Activated naive CD4-positive, alpha-beta T cell treated with anti-CD3 and anti-CD28 coated beads, Interleukin-2, amount 50 U/mL, for 24 hours (primary cell): Measurements from ENCODE around the gene SREBF2.
A peak's percentile ranks its signal among the peaks of the same experiment; 100 is the strongest.

ENCODE experiments used
- H3K27ac Mint-ChIP-seq: one replicate; pipeline ENCODE4 v1.8.0; 2021; ENCODE audit warnings: mild to moderate bottlenecking, mixed read lengths
- H3K27me3 Mint-ChIP-seq: one replicate; pipeline ENCODE4 v1.8.0; 2021; ENCODE audit warnings: mixed read lengths
- H3K36me3 Mint-ChIP-seq: one replicate; pipeline ENCODE4 v1.8.0; 2021; ENCODE audit warnings: mixed read lengths
- H3K4me1 Mint-ChIP-seq: one replicate; pipeline ENCODE4 v1.8.0; 2021; ENCODE audit warnings: mixed read lengths
- H3K4me3 Mint-ChIP-seq: one replicate; pipeline ENCODE4 v1.8.0; 2021; ENCODE audit warnings: mild to moderate bottlenecking, mixed read lengths
- H3K9me3 Mint-ChIP-seq: one replicate; pipeline ENCODE4 v1.8.0; 2021; ENCODE audit warnings: mixed read lengths

SREBF2 gene

DNA sequence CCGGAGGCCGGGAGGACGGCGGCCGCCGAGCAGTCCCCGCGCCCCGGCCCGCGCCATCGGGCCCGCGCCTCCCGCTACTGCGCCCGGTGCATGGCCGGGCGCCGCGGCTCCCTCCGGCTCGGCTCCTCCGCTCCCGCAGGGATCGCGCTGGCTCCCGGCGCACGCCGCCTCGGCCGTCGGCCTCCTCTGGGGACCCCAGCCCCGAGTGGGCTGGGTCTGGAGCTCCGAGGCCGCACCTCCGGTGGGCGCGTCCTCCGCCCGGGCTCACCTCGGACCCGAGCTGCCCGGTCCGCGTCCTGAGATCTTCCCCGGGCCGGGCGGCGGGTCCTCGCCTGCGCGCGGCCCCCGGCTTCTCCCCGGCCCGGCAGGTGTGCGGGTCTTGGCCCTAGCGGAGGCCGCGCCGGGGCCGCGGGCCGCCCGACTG is 81.7 kb downstream of the SREBF2 start:
- Mint-ChIP-seq H3K36me3 (no peaks in the 10 kb centered on the region), H3K9me3 (no peaks in the 10 kb centered on the region), H3K27ac (no peak overlapping the region), H3K27me3 (peaks cover 24% of the 10 kb centered on the region), H3K4me1 (peaks cover 27% of the 10 kb centered on the region), H3K4me3 (no peak overlapping the region)

DNA sequence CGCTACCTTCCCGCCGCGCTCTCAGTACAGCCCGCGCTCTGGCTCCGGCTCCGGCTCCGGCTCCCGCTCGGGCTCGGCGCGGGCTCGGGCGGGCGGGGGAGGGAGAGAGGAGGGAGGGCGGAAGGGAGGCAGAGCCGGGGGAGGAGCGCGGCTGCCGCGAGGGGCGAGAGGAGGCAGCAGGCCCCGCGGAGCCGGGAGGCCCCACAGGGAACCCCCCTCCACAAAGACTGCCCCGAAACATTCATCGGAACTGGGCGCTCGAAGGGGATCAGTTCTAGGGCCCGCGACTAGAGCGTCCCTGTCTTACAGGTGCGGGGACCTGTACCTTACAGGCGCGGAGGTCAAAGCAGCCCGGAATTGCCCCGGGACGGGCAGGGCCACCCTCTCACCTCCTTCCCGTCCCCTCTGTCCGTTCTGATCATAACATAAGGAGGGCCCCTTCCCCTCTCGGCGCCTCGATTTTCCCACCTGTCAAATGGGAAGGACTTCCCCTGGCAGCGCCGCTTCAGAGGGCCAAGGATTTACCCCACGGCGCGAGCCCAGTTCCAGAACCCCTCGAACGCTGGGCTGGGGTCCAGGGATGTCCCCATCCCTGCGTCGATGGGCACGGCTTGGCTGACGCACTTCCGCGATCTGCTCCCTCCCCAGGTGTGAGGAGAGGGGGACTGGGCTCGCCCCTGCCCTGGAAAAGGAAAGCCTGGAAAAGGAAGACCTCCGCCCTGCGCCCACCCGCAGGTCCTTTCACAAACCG is 82.3 kb downstream of the SREBF2 start, which contains the start of gene SHISA8:
SHISA8 (minus strand) TSS at position 40 of the 751 bp plus-strand sequence. CDS start 407 bp downstream, outside the sequence.
- H3K4me1 Mint-ChIP-seq: peaks cover 27% of the 10 kb centered on the region
- peaks cover 24% of the 10 kb centered on the region for H3K27me3 Mint-ChIP-seq

DNA sequence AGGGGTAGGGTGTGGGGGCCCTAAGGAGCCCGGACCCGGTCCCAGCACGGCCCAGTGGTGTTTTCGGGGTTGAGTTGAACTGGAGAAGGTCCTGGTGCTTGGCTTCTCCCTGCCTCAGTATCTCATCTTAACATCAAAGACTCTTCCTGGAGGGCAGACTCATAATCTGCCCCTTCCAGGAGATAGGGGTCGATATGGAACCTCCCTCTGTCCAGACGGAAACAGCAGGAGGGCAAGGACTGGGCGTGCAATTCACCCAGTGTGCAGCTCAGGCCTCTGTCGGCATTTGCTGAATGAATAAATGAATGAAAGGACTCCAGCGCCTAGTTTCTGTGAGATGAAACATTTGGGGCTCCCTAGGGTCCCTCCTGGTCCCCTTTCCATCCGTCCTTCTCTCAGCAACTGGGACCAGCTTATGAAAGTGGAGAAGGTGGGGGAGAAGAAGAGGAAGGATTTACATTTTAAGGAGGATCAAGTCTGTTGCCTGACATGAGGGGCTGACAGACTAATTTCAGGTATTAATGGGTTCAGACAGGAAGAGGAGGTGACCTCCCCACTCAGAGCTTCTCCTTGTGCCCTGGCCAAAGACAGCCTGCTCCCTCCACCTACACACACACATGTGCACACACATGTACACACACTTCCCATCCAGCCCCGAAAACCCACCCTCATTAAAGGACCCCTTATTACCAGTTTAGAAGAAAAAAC is 83.0 kb downstream of the SREBF2 start:
- H3K27ac Mint-ChIP-seq: no peak overlapping the region
- H3K27me3 Mint-ChIP-seq: peaks cover 24% of the 10 kb centered on the region
- H3K4me1 Mint-ChIP-seq: peaks cover 27% of the 10 kb centered on the region
- peak overlapping the region; percentile 39 for H3K4me3 Mint-ChIP-seq
- no peaks in the 10 kb centered on the region for H3K9me3 Mint-ChIP-seq
- H3K36me3 Mint-ChIP-seq: no peaks in the 10 kb centered on the region

More for the DNA sequence above, 82.3 kb downstream of the SREBF2 start, which contains the start of gene SHISA8:
- Mint-ChIP-seq H3K9me3 (no peaks in the 10 kb centered on the region), H3K27ac (no peak within 1 kb of the TSS), H3K4me3 (peak within 1 kb of the TSS; percentile 52), H3K36me3 (no peaks in the 10 kb centered on the region)

DNA sequence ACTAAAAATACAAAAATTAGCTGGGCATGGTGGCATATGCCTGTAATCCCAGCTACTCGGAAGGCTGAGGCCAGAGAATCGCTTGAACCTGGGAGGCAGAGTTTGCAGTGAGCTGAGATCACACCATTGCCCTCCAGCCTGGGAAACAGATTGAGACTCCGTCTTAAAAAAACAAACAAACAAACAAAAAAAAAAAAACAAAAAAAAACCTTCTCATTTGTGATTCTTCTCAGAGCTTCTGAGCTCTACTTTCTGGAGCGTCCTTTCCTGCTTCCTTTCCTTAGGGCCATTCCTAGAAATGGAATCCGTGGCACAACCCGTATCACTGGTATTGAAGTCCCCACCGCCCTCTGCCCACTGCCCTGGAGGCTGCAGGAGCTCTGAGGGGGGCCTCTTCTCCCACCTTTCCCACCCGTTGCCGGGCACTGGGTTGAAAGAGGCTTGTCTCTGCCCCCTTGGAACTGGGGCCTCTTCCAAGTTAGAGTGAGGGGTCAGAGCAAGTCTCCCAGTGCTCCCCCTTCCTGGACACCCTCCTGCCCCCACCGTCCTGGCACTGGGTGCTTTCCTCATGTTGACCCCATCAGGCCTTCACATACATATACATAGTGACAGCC is 83.9 kb downstream of the SREBF2 start:
- peaks cover 21% of the 10 kb centered on the region for H3K4me1 Mint-ChIP-seq
- H3K36me3 Mint-ChIP-seq: no peaks in the 10 kb centered on the region
- H3K27me3 Mint-ChIP-seq: peaks cover 20% of the 10 kb centered on the region
- H3K9me3 Mint-ChIP-seq: no peaks in the 10 kb centered on the region
- H3K4me3 Mint-ChIP-seq: no peak overlapping the region
- peak overlapping the region; percentile 24 for H3K27ac Mint-ChIP-seq

DNA sequence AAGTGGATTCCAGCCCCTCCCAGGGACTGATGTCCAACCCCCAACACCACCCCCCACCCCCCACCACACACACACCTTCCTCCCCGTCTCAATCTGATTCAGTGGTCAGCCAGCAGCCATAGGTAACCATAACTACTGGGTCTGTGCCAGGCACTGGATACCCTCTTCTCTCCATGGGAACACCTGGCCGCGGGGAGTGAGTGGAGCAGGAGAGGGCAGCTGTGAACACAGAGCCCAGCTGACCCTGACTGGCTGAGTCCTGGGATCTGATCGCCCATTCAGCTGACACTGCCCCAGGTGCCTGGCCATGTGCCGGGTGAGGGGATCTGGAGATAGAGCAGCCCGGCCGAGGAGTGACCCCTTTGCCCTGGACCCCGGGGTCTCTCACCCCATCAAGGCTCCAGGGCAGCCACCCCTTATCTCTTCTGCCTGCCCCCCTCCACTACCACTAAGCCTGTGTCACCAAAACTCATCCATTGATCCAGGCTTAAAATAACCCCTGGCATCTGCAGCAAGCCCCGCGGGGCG is 84.5 kb downstream of the SREBF2 start:
- no peaks in the 10 kb centered on the region for H3K36me3 Mint-ChIP-seq
- no peaks in the 10 kb centered on the region for H3K9me3 Mint-ChIP-seq
- H3K4me1 Mint-ChIP-seq: peaks cover 21% of the 10 kb centered on the region
- H3K27me3 Mint-ChIP-seq: peaks cover 18% of the 10 kb centered on the region
- H3K4me3 Mint-ChIP-seq: no peak overlapping the region
- H3K27ac Mint-ChIP-seq: no peak overlapping the region

DNA sequence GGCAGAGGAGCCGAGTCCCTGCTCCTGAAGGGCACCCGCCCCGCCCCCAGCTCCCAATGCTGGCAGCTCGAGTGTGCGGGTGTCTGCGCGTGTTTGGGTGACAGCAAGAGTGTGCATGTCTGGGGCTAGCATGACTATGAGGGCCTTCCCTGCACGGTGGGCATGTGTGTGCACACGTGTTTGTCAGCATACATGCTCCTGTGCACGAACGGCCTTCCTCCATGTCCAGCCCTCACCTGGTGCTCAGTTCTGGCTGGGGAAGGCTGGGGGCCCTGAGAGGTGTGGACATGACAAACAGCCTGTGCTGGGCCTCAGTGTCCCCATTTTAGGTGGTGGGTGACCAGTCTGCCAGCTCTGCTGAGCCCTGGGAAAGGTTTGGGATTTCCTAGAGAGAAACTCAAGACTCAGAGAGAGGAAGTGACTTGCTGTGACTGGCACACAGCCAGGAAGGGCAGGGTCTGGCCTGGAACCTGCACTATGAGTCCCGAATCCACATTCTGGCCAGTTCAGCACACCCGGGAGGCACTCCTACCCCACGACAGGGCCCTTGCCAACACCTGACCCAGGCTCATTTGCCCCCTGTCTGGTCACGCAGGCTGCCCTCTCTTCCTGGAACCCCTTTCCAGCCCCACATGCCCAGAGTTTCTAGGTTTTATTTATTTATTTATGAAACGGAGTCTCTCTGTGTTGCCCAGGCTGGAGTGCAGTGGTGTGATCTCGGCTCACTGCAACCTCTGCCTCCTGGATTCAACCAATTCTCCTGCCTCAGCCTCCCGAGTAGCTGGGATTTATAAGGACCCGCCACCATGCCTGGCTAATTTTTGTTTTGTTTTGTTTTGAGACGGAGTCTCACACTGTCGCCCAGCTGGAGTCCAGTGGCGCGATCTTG is 85.2 kb downstream of the SREBF2 start:
- H3K27ac Mint-ChIP-seq: no peak overlapping the region
- peaks cover 21% of the 10 kb centered on the region for H3K4me1 Mint-ChIP-seq
- no peaks in the 10 kb centered on the region for H3K36me3 Mint-ChIP-seq
- peak overlapping the region; percentile 43 for H3K4me3 Mint-ChIP-seq
- H3K9me3 Mint-ChIP-seq: no peaks in the 10 kb centered on the region
- H3K27me3 Mint-ChIP-seq: peaks cover 11% of the 10 kb centered on the region

DNA sequence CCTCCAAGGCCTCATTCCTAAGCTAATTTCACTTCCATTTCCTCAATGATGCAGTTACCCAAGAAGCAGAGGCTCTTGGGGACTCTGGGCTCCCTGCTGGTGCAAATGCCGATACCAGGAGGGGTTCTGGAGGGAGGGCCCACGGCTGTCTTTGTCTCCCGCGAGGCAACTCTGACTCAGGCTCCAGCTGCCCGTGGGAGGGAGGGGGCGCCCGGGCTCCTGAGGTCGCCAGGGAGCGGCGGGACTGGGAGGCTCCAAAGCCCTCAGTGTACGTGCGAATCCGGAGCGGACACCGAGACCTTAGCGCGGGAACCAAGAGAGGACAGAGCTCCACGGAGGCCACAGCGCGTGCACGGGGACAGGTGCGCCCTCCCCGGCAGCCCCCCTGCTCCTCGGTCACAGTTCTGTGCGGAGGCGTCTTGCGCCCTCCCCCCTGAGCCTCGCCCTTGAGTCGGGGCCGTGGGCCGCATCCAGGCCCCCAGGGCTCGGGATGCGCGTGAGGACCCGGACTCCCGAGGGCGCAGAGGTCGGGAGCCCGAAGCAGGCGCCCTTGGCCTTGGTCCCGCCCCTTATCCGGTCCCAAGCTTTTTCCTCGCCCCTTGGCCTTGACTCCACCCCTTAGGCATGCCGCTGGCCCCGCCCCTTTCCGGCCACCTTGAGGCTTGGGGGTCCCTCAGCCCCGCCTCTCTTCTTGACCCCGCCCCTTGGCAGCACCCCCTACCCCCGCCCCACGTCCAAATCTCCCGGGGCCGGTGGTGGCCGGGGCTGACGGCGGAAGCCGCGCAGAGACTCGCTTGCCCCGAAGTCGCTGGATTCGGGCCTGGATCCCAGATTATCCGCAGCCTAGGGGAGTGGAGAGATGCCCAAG is 86.7 kb downstream of the SREBF2 start:
- Mint-ChIP-seq H3K27me3 (peaks cover 8% of the 10 kb centered on the region), H3K9me3 (no peaks in the 10 kb centered on the region), H3K4me1 (peaks cover 21% of the 10 kb centered on the region), H3K36me3 (no peaks in the 10 kb centered on the region), H3K27ac (no peak overlapping the region), H3K4me3 (peak overlapping the region; percentile 59)

DNA sequence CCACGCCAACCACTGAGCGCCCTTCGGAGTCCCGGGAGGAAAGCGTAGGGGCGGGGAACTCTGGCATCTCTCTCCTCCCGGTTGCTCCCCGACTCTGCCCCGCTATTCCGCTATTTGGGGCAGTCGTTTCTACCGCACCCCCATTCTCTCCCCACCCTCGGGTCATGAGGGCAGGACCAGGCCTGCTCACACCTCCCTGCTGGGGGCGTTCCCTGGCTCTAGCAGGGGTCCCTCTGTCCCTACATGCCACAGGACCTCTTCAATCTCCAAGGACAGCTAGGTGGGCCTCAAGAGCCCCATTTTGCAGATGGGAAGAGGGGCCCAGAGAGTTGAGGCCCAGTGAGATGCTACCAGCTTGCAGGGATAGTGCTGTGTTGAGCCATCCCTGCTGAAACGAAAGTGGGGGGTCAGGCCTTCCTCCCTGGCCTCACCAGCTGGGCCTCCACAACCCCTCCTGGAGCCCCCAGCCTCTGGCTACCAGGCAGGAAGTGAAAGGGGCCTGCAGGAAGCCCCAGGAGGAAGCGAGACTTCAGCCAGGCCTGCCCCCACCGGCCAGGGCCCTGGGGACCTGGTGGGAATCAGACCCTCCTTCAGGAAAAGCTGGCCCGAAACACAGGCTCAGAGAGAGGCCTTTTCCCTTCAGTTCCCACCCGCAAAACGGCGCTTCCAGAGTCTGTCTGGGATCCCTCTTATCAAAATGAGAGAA is 87.5 kb downstream of the SREBF2 start:
- Mint-ChIP-seq H3K4me3 (peak overlapping the region; percentile 57), H3K36me3 (no peaks in the 10 kb centered on the region), H3K27me3 (peaks cover 8% of the 10 kb centered on the region), H3K27ac (no peak overlapping the region), H3K9me3 (no peaks in the 10 kb centered on the region), H3K4me1 (peaks cover 25% of the 10 kb centered on the region)

DNA sequence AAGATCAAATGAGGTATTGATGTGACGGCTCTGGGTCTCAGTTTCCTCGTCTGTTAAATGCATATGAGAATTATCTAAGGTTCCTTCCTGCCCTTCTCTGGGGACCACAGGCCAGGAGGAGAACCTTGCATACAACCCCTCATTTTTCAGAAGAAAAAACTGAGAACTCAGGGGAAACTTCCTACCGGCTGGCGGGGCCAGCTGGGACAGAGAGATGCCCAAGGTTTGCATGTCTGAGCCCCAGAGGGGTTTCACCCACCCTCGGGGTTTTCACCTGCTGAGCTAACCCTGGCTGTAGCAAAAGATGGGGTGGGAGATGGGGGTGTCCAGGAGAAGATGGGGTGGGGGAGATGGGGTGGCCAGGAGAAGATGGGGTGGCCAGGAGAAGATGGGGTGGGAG is 89.4 kb downstream of the SREBF2 start:
- Mint-ChIP-seq H3K36me3 (no peaks in the 10 kb centered on the region), H3K4me1 (peaks cover 21% of the 10 kb centered on the region), H3K4me3 (no peak overlapping the region), H3K27ac (no peak overlapping the region), H3K9me3 (no peaks in the 10 kb centered on the region), H3K27me3 (no peaks in the 10 kb centered on the region)

DNA sequence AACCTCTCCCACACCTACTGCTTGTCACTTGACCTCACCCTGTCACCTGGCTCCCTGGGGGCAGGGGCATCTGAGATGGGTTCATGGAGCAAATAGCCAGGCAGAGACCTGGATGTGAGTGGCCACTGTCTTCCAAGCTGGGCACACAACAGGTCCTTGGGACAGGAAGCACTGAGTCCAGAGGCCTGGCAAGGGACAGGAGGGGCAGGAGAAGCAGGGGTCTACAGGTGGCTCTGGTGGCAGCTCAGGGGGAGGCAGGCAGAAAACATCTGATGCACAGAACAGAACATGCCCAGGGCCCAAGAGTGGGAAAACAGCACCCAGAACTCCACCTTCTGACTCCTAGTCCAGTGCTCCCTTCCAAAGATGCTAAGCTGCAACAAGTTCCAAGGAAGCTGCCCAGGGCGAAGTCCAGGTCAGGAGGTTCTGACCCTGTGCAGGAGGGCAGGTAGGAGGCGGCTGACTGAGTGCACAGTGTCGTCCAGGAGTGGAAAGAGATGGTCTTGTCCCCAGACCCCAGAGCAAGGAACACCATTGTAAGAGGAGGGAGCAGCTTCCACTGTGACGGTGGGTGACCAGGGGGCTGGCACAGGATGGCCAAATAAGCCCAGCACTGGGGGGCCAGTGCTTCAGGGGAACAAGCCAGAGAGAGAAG is 90.2 kb downstream of the SREBF2 start:
- Mint-ChIP-seq H3K27ac (peak overlapping the region; percentile 51), H3K9me3 (no peaks in the 10 kb centered on the region), H3K27me3 (no peaks in the 10 kb centered on the region), H3K4me1 (peaks cover 25% of the 10 kb centered on the region), H3K4me3 (no peak overlapping the region), H3K36me3 (no peaks in the 10 kb centered on the region)

DNA sequence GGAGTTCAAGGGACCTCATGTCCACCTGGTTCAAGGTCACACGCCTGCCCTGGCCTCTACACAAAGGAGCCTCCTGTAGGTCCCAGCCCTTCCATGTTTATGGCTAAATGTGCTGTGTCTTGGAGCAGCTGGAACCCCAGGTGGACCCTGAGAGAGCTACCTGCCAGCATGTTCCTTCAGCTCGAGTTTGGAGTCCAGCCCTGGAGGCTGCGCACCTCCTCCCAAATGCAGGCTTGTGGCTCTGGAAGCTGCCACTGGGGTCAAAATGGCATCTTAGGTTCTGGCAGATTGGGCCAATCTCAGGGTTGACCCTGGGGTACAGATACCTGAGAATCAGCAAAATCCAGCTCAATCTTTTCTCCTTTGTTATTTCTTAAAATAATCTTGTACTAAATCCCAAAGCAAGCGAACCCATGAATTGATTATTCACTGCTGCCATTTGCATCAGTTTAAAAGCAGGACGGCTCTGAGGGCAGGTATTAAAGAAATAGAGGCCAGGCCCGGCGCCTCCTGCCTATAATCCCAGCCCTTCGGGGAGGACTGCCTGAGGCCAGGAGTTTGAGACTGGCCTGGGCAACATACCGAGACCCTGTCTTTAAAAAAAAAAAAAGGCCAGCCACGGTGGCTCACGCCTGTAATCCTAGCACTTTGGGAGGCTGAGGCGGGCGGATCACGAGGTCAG is 90.8 kb downstream of the SREBF2 start:
- Mint-ChIP-seq H3K4me1 (peaks cover 27% of the 10 kb centered on the region), H3K27me3 (no peaks in the 10 kb centered on the region), H3K36me3 (no peaks in the 10 kb centered on the region), H3K9me3 (no peaks in the 10 kb centered on the region), H3K4me3 (no peak overlapping the region), H3K27ac (no peak overlapping the region)

DNA sequence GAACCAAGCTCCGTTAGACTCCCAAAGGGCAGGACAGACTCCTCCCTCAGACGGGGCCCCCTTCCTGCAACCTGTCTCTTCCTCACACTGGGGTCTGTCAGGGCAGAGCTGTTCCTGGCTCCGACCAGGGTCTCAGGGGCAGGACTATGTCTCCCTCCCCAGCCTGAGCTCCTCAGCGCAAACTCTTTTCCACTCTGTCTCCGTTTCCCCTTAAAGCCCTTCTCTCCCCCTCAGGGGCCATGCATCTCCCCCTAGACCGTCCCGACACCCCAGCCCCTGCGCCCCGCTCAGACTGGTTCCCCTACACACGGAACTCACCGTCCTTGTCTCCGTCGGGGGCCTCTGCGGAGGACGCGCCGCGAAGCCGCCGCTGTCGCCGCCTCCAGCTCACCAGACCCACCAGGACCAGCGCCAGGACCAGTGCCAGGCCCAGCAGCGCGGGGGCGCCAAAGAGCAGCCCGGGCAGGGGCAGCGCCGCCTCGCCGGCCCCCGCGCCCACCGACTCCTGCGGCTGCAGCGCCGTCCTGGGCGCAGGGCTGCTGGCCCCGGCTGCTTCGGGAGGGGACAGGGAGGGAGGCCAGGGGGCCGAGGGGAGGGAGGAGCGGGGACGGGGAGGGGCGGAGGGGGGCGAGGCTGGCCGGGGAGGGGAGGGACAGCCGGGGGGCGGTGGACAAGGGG is 93.0 kb downstream of the SREBF2 start:
- Mint-ChIP-seq H3K36me3 (no peaks in the 10 kb centered on the region), H3K9me3 (no peaks in the 10 kb centered on the region), H3K27me3 (no peaks in the 10 kb centered on the region), H3K4me3 (peak overlapping the region; percentile 86), H3K4me1 (peaks cover 25% of the 10 kb centered on the region), H3K27ac (no peak overlapping the region)
